Neutrophil (primary cell): ENCODE measurements around the gene TMEM138.
A peak's percentile ranks its signal among the peaks of the same experiment; 100 is the strongest.

Experiments
- H3K27ac ChIP-seq: fragments of 200-600 bp; sonication (generic); 2 replicates; pipeline ENCODE4 v1.5.1; 2016; ENCODE audit warnings: mild to moderate bottlenecking, moderate library complexity
- H3K27me3 ChIP-seq: fragments of 200-600 bp; sonication (generic); 2 replicates; pipeline ENCODE4 v1.6.0; 2016; ENCODE audit warnings: mild to moderate bottlenecking
- H3K36me3 ChIP-seq: fragments of 200-600 bp; sonication (generic); 2 replicates; pipeline ENCODE4 v1.5.1; 2017
- H3K4me1 ChIP-seq, 2 experiments: fragments of 200-600 bp in 1 of 2; sonication (generic) in 1 of 2; 1 replicate in 1 of 2; 2 replicates in 1 of 2; pipeline versions ENCODE4 v1.5.1 to v1.6.1; 2013 to 2016; ENCODE audit warnings: low read depth in 1 of 2, low read length in 1 of 2, mild to moderate bottlenecking in 1 of 2, moderate library complexity in 1 of 2; ENCODE audit not compliant: control insufficient read depth in 1 of 2, insufficient read depth in 1 of 2
- H3K4me3 ChIP-seq, 2 experiments: fragments of 200-600 bp in 1 of 2; sonication (generic) in 1 of 2; 1 replicate in 1 of 2; 2 replicates in 1 of 2; pipeline ENCODE4 v1.5.1; 2013 to 2016; ENCODE audit warnings: low read depth in 1 of 2, low read length in 1 of 2, mild to moderate bottlenecking in 1 of 2, moderate library complexity in 1 of 2
- H3K9me3 ChIP-seq: fragments of 200-600 bp; sonication (generic); 2 replicates; pipeline ENCODE4 v1.5.1; 2016
- TF ChIP-seq, protein P1 (sequence below): fragments of 200-600 bp; sonication (generic); IDR thresholded peaks from 2 replicates; pipeline ENCODE4 v1.5.1; 2016; ENCODE audit warnings: antibody characterized with exemption

The TMEM138 gene

DNA sequence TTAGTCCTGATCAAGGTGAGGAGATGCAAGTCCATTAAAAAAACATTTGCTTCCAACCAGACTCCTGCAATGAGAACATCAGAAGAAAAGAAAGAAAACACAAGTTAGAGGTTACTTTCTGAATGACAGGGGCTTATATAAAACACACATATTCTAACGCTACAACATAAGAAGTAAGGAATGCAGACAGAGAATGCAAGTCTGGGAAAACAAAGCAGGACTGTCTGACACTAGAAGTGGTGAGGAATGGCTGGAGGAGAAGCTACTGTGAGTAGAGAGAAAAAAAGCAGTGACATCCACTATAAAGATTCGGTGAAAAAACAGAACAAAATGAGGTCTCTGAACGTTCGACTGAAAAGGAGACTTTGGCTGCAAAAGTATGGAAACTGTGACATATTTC, 42.5 kb downstream of the TMEM138 start:
- peaks cover 87% of the 10 kb centered on the region for H3K36me3 ChIP-seq
- TF ChIP-seq, protein P1, sequence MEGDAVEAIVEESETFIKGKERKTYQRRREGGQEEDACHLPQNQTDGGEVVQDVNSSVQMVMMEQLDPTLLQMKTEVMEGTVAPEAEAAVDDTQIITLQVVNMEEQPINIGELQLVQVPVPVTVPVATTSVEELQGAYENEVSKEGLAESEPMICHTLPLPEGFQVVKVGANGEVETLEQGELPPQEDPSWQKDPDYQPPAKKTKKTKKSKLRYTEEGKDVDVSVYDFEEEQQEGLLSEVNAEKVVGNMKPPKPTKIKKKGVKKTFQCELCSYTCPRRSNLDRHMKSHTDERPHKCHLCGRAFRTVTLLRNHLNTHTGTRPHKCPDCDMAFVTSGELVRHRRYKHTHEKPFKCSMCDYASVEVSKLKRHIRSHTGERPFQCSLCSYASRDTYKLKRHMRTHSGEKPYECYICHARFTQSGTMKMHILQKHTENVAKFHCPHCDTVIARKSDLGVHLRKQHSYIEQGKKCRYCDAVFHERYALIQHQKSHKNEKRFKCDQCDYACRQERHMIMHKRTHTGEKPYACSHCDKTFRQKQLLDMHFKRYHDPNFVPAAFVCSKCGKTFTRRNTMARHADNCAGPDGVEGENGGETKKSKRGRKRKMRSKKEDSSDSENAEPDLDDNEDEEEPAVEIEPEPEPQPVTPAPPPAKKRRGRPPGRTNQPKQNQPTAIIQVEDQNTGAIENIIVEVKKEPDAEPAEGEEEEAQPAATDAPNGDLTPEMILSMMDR, result no peak
- H3K27me3 ChIP-seq, result no peaks in the 10 kb centered on the region
- H3K9me3 ChIP-seq, result no peaks in the 10 kb centered on the region
- peaks cover 6 to 8% of the 10 kb centered on the region in 2 experiments for H3K4me1 ChIP-seq
- peak overlapping the region; percentile 58 for H3K27ac ChIP-seq
- no peak overlapping the region for H3K4me3 ChIP-seq

DNA sequence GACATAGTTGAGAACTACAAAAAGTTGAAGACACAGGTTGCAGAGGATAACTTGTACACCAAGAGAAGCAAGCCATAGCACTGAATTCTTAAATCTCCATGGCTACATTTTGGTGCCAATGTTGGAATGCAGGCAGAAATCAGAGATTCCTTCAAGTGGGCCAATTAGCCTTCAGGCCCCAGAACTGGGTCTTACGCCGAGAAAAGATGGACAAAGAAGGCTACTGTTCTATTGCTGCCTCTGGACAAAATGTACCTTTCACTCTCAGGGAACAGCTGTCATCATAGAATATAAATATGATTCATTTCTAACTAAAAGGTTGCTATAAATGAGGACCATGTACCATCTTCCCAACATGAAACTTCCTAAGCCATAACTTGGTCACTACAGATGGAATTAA, 43.9 kb downstream of the TMEM138 start:
- no peak overlapping the region for H3K27ac ChIP-seq
- H3K27me3 ChIP-seq, result no peaks in the 10 kb centered on the region
- peaks cover 6 to 8% of the 10 kb centered on the region in 2 experiments for H3K4me1 ChIP-seq
- peaks cover 93% of the 10 kb centered on the region for H3K36me3 ChIP-seq
- no peaks in the 10 kb centered on the region for H3K9me3 ChIP-seq
- no peak overlapping the region for H3K4me3 ChIP-seq
- TF ChIP-seq, protein P1, result no peak

DNA sequence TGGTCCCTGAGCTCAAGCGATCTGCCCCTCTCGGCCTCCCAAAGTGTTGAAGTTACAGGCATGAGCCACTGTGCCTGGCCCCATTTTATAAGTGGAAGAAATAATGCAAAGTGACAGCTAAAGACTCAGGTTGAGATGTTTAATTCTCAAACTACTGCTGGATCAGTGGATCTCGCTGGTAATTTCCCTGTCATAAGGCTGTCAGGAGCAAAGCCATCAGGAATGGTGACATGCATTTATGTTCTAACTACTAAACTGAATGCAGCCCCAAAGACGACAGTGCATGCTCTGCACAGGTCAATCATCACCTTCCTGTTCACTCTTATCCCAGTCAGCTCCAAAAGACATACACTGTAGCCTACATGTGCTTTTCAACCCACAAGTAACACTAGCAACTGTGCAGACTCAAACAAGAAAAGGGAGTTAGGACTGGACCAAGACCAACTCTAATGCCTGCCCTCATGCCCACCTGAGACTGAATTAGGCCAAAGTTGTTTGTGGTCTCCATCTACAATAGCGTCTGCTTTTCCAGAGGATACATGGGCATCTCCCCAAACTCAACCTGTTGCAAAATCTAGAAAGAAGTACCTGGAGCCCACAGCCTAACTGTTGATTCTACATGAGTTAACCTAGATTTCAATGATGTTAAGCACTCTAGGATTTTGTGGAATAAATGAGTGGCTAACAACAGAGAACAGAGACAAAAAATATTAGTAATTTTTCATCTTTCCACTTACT, 45.0 kb downstream of the TMEM138 start:
- Histone ChIP-seq H3K36me3 (peaks cover 99% of the 10 kb centered on the region), H3K4me3 (no peak overlapping the region), H3K4me1 (peaks cover 6 to 8% of the 10 kb centered on the region in 2 experiments), H3K27me3 (no peaks in the 10 kb centered on the region), H3K9me3 (no peaks in the 10 kb centered on the region), H3K27ac (no peak overlapping the region)
- TF ChIP-seq, protein P1, result no peak

DNA sequence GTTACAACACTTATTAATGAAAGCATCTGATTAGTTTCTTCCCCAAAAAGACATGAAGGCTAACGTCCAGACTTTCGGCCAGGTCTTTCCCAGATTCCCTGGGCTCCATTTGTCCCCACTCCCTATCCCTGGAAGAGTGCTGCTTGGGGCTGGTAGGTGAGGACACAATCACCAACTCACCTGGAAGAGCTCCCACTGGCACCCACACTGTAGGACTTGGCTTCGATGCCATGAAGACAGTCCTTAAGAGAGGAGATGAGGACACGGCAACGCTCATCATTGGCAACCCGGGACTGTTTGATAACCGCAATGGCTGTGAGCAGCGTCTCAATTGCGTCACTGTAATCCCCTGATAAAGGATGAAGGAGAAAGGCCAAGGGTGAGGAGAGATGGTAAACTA, 49.4 kb downstream of the TMEM138 start:
- Histone ChIP-seq H3K4me1 (peaks cover 18 to 21% of the 10 kb centered on the region in 2 experiments), H3K36me3 (peaks cover 99% of the 10 kb centered on the region), H3K27me3 (no peaks in the 10 kb centered on the region), H3K27ac (peak overlapping the region; percentile 3), H3K4me3 (no peak overlapping the region), H3K9me3 (no peaks in the 10 kb centered on the region)
- TF ChIP-seq, protein P1, result no peak

GRCh38 chr11:61413496-61413895, 51.3 kb downstream of the TMEM138 start:
- Histone ChIP-seq H3K4me3 (no peak overlapping the region), H3K27ac (peak overlapping the region; percentile 90), H3K36me3 (peaks cover 80% of the 10 kb centered on the region), H3K27me3 (no peaks in the 10 kb centered on the region), H3K4me1 (peaks cover 36 to 40% of the 10 kb centered on the region in 2 experiments), H3K9me3 (no peaks in the 10 kb centered on the region)
- TF ChIP-seq, protein P1, result no peak
